ENCODE measurements around the gene SEPTIN3. TPM values are rescaled to one million over a fixed set of nuclear protein-coding genes. Genes with fewer than 3 reads are reported as not detected.

The SEPTIN3 gene
- total and polyA plus RNA-seq, 3 donors from 2014 or later: 1.6 to 2.4 (median 2.2) TPM

- intact Hi-C loops (cut with DNase I; ENCODE audit: low total_unique reads): no loop called here
- H3K27me3 ChIP-seq: no peaks in the 10 kb centered on the region
- no peaks in the 10 kb centered on the region for H3K9me3 ChIP-seq
- H3K27ac ChIP-seq: no peak overlapping the region
- no peaks in the 10 kb centered on the region for H3K4me1 ChIP-seq
- WGBS, 2 donors: 69 to 80% methylated on average over 1 to 4 of the region's 4 CpGs
- DNase-seq: no peak
- TF ChIP-seq CTCF (IDR thresholded peaks at IDR 0.05) (no peak), POLR2A (IDR thresholded peaks at IDR 0.05) (no peak)
- no peaks in the 10 kb centered on the region for H3K36me3 ChIP-seq (ENCODE audit: low read depth, missing control alignments)
- no peak overlapping the region for H3K4me3 ChIP-seq
These were observed 34.3 kb upstream of the SEPTIN3 start for GRCh38 chr22:41935015-41935351.

DNA sequence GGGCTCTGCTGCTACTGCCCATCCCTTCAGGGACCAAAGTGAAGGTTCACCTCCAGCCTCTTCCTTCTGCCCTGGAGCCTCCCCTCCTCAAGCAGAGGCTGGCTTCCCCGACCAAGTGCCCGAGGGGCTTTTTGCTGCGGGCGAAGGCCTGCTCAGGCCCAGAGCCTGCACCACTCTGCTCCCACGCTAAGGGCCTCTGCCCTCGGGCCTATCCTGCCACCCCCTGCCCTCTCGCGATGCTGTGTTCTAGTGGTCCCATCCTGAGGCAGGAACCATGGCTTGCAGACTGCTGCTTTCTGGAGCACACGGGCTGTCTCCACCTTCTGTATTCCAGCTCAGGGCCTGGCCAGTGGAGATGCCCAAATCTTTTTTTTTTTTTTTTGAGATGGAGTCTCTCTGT is 33.7 kb upstream of the SEPTIN3 start:
- no peak for DNase-seq
- 91 to 94% methylated on average over 9 of the region's 9 CpGs for WGBS, 2 donors
- Histone ChIP-seq H3K27ac (no peak overlapping the region), H3K4me3 (no peak overlapping the region), H3K27me3 (no peaks in the 10 kb centered on the region), H3K36me3 (ENCODE audit: low read depth, missing control alignments) (no peaks in the 10 kb centered on the region), H3K4me1 (no peaks in the 10 kb centered on the region), H3K9me3 (no peaks in the 10 kb centered on the region)
- no peak for TF ChIP-seq CTCF (IDR thresholded peaks at IDR 0.05)
- TF ChIP-seq POLR2A (IDR thresholded peaks at IDR 0.05): no peak
- intact Hi-C loops (cut with DNase I; ENCODE audit: low total_unique reads): no loop called here

DNA sequence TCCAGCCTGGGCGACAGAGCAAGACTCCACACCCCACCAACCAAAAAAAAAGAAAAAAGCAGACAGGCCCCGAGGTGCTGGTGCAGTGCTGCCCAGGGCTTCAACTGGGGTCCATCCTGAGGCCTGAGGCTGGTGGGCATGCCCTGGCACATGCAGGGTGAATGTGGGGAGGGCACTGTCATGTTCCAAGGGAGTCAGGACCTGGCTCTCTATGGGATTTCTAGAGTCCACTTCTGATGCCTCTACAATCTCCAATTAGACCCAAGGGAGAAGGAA is 32.4 kb upstream of the SEPTIN3 start:
- Histone ChIP-seq H3K4me1 (peaks cover 4% of the 10 kb centered on the region), H3K27ac (no peak overlapping the region), H3K36me3 (ENCODE audit: low read depth, missing control alignments) (no peaks in the 10 kb centered on the region), H3K4me3 (no peak overlapping the region), H3K27me3 (no peaks in the 10 kb centered on the region), H3K9me3 (no peaks in the 10 kb centered on the region)
- DNase-seq: no peak
- intact Hi-C loops (cut with DNase I; ENCODE audit: low total_unique reads): no loop called here
- TF ChIP-seq CTCF (IDR thresholded peaks at IDR 0.05): no peak
- TF ChIP-seq POLR2A (IDR thresholded peaks at IDR 0.05): no peak
- 95 to 96% methylated on average over 2 of the region's 2 CpGs for WGBS, 2 donors

DNA sequence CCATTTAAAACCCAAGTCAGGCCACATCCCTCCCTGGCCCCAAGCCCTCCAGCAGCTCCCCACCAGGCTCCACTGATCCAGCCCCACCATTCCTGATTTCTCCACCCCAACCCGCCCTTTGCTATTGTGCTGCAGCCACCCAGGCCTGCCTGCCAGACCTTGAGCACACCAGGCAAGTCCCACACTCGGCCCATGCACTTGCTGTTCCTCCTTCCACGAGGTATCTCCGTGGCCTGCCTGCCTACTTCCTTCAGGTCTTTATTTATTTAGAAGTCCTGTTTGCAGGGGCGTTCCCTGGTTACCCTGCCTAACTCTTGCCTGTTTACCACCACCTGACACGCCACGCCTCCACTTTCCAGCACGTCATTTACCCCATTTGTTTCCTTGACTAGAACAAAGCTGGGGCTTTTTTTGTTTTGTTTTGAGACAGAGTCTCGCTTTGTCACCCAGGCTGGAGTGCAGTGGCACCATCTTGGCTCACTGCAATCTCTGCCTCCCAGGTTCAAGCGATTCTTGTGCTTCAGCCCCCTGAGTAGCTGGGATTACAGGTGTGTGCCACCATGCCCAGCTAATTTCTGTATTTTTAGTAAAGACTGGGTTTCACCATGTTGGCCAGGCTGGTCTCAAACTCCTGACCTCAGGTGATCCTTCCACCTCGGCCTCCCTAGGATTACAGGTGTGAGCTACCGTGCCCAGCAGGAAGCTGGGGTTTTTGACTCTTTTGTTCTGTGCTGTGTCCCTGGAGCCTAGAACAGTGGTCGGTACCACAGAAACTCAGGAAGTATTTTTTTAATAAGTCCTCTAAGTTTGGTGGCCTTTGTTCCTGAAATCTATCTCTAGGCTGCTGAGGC is 29.0 kb upstream of the SEPTIN3 start:
- peak; percentile 38 for DNase-seq
- Histone ChIP-seq H3K4me1 (peaks cover 4% of the 10 kb centered on the region), H3K36me3 (ENCODE audit: low read depth, missing control alignments) (no peaks in the 10 kb centered on the region), H3K9me3 (no peaks in the 10 kb centered on the region), H3K27me3 (no peaks in the 10 kb centered on the region), H3K4me3 (no peak overlapping the region), H3K27ac (no peak overlapping the region)
- intact Hi-C loops (cut with DNase I; ENCODE audit: low total_unique reads): loop anchor here (5.0 kb wide), 2 partner anchors 118 to 243 kb away; partner anchors contain the start of gene MEI1
- TF ChIP-seq POLR2A (IDR thresholded peaks at IDR 0.05) (no peak), CTCF (IDR thresholded peaks at IDR 0.05) (no peak)
- 77% methylated on average over 13 of the region's 13 CpGs for WGBS, 2 donors
